Nucleus accumbens (tissue), 56 donors: ENCODE measurements around the gene TEKT5.
A peak's percentile ranks its signal among the peaks of the same experiment; 100 is the strongest.
"Not testable (repeated sequence)": the region's sequence is repeated elsewhere in the genome, so short reads cannot be mapped to it uniquely, and the experiment has no call there.

ENCODE experiments used
- DNase-seq, 56 donors: peaks; one replicate each; lab custom pipeline; 2025; lab: John Stamatoyannopoulos, UW

Gene TEKT5

GRCh38 chr16:10688291-10688690 is 6.4 kb downstream of the TEKT5 start:
- no peak for DNase-seq

GRCh38 chr16:10685709-10686108 is 9.0 kb downstream of the TEKT5 start:
- no peak for DNase-seq

GRCh38 chr16:10684511-10685151 is 10.1 kb downstream of the TEKT5 start:
- no peak for DNase-seq

- DNase-seq = no peak
Observed at GRCh38 chr16:10683170-10683569, 11.6 kb downstream of the TEKT5 start.

- no peak for DNase-seq
Observed at GRCh38 chr16:10682604-10683003, 12.1 kb downstream of the TEKT5 start.

GRCh38 chr16:10681310-10682308 is 13.1 kb downstream of the TEKT5 start:
- DNase-seq = no peak

GRCh38 chr16:10679921-10680320 is 14.8 kb downstream of the TEKT5 start:
- DNase-seq = no peak

- not testable (repeated sequence) for DNase-seq
Observed at GRCh38 chr16:10679441-10679840, 15.3 kb downstream of the TEKT5 start.

- no peak for DNase-seq
Observed at GRCh38 chr16:10678655-10679054, 16.1 kb downstream of the TEKT5 start.

- DNase-seq = no peak
Observed at GRCh38 chr16:10676284-10676683, 18.4 kb downstream of the TEKT5 start.

GRCh38 chr16:10675861-10676260 is 18.9 kb downstream of the TEKT5 start:
- DNase-seq = no peak

GRCh38 chr16:10675216-10675615 is 19.5 kb downstream of the TEKT5 start:
- DNase-seq = no peak

GRCh38 chr16:10671729-10672128 is 23.0 kb downstream of the TEKT5 start:
- DNase-seq = no peak

- DNase-seq = no peak
Observed at GRCh38 chr16:10669791-10670190, 24.9 kb downstream of the TEKT5 start.

- peak in 24 of 56 donors; percentile 0 to 60 (median 18) for DNase-seq
Observed at GRCh38 chr16:10668322-10669045, 26.2 kb downstream of the TEKT5 start.

- no peak for DNase-seq
Observed at GRCh38 chr16:10667239-10667638, 27.5 kb downstream of the TEKT5 start.

GRCh38 chr16:10666291-10666690 is 28.4 kb downstream of the TEKT5 start:
- DNase-seq = no peak

GRCh38 chr16:10665166-10665565 is 29.6 kb downstream of the TEKT5 start:
- no peak for DNase-seq

GRCh38 chr16:10664720-10665126 is 30.0 kb downstream of the TEKT5 start:
- DNase-seq = no peak

GRCh38 chr16:10663744-10664143 is 31.0 kb downstream of the TEKT5 start:
- no peak for DNase-seq

GRCh38 chr16:10663146-10663545 is 31.6 kb downstream of the TEKT5 start:
- no peak for DNase-seq
